ENCODE results near the gene SLC9A4.
A peak's percentile ranks its signal among the peaks of the same experiment; 100 is the strongest.

The SLC9A4 gene

GRCh38 chr2:102582845-102583244, 109.8 kb downstream of the SLC9A4 start:
- DNase-seq (ENCODE audit: low read depth in 1 of 2, low spot score in 1 of 2), result no peak
- H3K27me3 ChIP-seq (ENCODE audit: insufficient read depth, poor library complexity, severe bottlenecking), result no peaks in the 10 kb centered on the region
- H3K4me3 ChIP-seq (replicated peaks; ENCODE audit: insufficient read depth, low read length), result no peak overlapping the region
- no peak for TF ChIP-seq GABPA (IDR thresholded peaks at IDR 0.05; ENCODE audit: low read depth)
- no peak for TF ChIP-seq SPI1 (IDR thresholded peaks at IDR 0.05; ENCODE audit: borderline replicate concordance, low read depth)
- no peak overlapping the region for H3K27ac ChIP-seq (replicated peaks)

Small RNAs within 50 kb of the gene (microRNA-seq; reads per million reads assigned to microRNA genes)
- 33.8 reads per million, percentile 54 among the genes with 10 or more reads in this experiment for gene MIR4772

All from HL-60 (cell line).